H1 (cell line): Measurements from ENCODE around the gene GCNA. TPM values are rescaled to one million over a fixed set of nuclear protein-coding genes. Genes with fewer than 3 reads are reported as not detected.
"Not testable (repeated sequence)": the region's sequence is repeated elsewhere in the genome, so short reads cannot be mapped to it uniquely, and the experiment has no call there.

Experiments used
- CTCF ChIA-PET: fragments of 300-600 bp; sonication (Branson Sonifier 250); formaldehyde crosslinking; loops from one replicate; lab custom pipeline; 2021; ENCODE audit not compliant: partially characterized antibody; lab: Charles Lee
- POLR2A ChIA-PET: fragments of 300-600 bp; sonication (Branson Sonifier 250); formaldehyde crosslinking; loops from one replicate; lab custom pipeline; 2021; ENCODE audit warnings: inconsistent platforms; ENCODE audit not compliant: partially characterized antibody; lab: Charles Lee
- DNase-seq, 2 experiments: peaks; one replicate each; pipeline versions ENCODE4 v3.0.0 to v3.0.0-alpha.2; 2010 to 2022; ENCODE audit warnings: low spot score in 2 of 2, low read depth in 1 of 2, mixed read lengths in 1 of 2
- FAIRE-seq: peaks from 2 replicates; lab custom pipeline; 2011; peaks lifted over from hg19 to GRCh38; lab: Jason Lieb, UNC
- H2AFZ ChIP-seq: 2 replicates; pipeline ENCODE4 v1.8.1; 2012; ENCODE audit warnings: low read length, inconsistent platforms
- H2AK5ac ChIP-seq: 2 replicates; pipeline ENCODE4 v1.6.1; 2013; ENCODE audit warnings: low read depth, low read length
- H2BK120ac ChIP-seq: replicated peaks from 2 replicates; pipeline ENCODE3; 2013; ENCODE audit warnings: low read depth, low read length, inconsistent platforms
- H2BK12ac ChIP-seq: 2 replicates; pipeline ENCODE4 v1.6.1; 2013; ENCODE audit warnings: low read depth, low read length
- H2BK15ac ChIP-seq: 2 replicates; pipeline ENCODE4 v1.6.1; 2013; ENCODE audit warnings: low read length
- H2BK20ac ChIP-seq: 2 replicates; pipeline ENCODE4 v1.6.1; 2013; ENCODE audit warnings: low read length
- H2BK5ac ChIP-seq: 2 replicates; pipeline ENCODE4 v1.6.1; 2013; ENCODE audit warnings: low read depth, low read length
- H3K14ac ChIP-seq: 2 replicates; pipeline ENCODE4 v1.6.1; 2013; ENCODE audit warnings: inconsistent platforms; ENCODE audit not compliant: insufficient read length
- H3K18ac ChIP-seq: 2 replicates; pipeline ENCODE4 v1.6.1; 2013; ENCODE audit warnings: low read length; ENCODE audit errors: extremely low read depth
- H3K23ac ChIP-seq: 2 replicates; pipeline ENCODE4 v1.6.1; 2013; ENCODE audit warnings: inconsistent platforms; ENCODE audit not compliant: insufficient read length
- H3K23me2 ChIP-seq: 2 replicates; pipeline ENCODE4 v1.6.1; 2013; ENCODE audit warnings: low read depth, low read length
- H3K27ac ChIP-seq: 2 replicates; pipeline ENCODE4 v1.6.1; 2011; ENCODE audit warnings: low read depth, low read length, inconsistent platforms
- H3K27me3 ChIP-seq, 4 experiments: replicated peaks in 1 of 4; 1 replicate in 1 of 4; 2 replicates in 3 of 4; pipeline versions ENCODE4 v1.6.1 to v1.8.1; 2011 to 2013; ENCODE audit warnings: low read length in 3 of 4, mild to moderate bottlenecking in 3 of 4, inconsistent platforms in 2 of 4, mixed read lengths in 2 of 4, moderate library complexity in 1 of 4; ENCODE audit not compliant: control insufficient read depth in 3 of 4, insufficient read depth in 3 of 4; ENCODE audit errors: extremely low read depth in 1 of 4
- H3K36me3 ChIP-seq, 4 experiments: 2 replicates each; pipeline versions ENCODE4 v1.6.1 to v1.8.1; 2011 to 2013; ENCODE audit warnings: mild to moderate bottlenecking in 4 of 4, low read length in 3 of 4, moderate library complexity in 2 of 4, control low read depth in 1 of 4, inconsistent platforms in 1 of 4; ENCODE audit not compliant: insufficient read depth in 4 of 4, control insufficient read depth in 2 of 4
- H3K4ac ChIP-seq: replicated peaks from 2 replicates; pipeline ENCODE3; 2013; ENCODE audit warnings: low read length, low read depth, mixed read lengths, inconsistent platforms; ENCODE audit not compliant: insufficient read length
- H3K4me1 ChIP-seq, 4 experiments: replicated peaks in 1 of 4; 1 replicate in 1 of 4; 2 replicates in 3 of 4; pipeline versions ENCODE4 v1.6.1 to v1.8.1; 2011 to 2013; ENCODE audit warnings: low read length in 3 of 4, inconsistent platforms in 2 of 4, mixed read lengths in 1 of 4; ENCODE audit not compliant: insufficient read depth in 4 of 4, control insufficient read depth in 3 of 4
- H3K4me2 ChIP-seq, 2 experiments: 2 replicates each; pipeline versions ENCODE4 v1.6.1 to v1.8.1; 2011 to 2013; ENCODE audit warnings: low read depth in 2 of 2, low read length in 2 of 2, control low read depth in 1 of 2, inconsistent platforms in 1 of 2, mild to moderate bottlenecking in 1 of 2; ENCODE audit not compliant: insufficient read depth in 1 of 2
- H3K4me3 ChIP-seq, 4 experiments: fragments of 200-600, 300-600 bp in 1 of 4; sonication (generic), shearing (Covaris generic), sonication (Bioruptor Twin) in 1 of 4; 2 replicates each; pipeline versions ENCODE4 v1.5.1 to v1.8.1; 2011 to 2016; ENCODE audit warnings: low read length in 4 of 4, low read depth in 3 of 4, control low read depth in 2 of 4, inconsistent platforms in 2 of 4, mild to moderate bottlenecking in 2 of 4, mixed read lengths in 1 of 4, moderate library complexity in 1 of 4; ENCODE audit not compliant: insufficient read depth in 2 of 4; ENCODE audit errors: extremely low read depth in 1 of 4
- H3K56ac ChIP-seq: replicated peaks from 2 replicates; pipeline ENCODE3; 2013; ENCODE audit warnings: low read depth, mild to moderate bottlenecking, mixed read lengths, low read length, inconsistent platforms; ENCODE audit not compliant: insufficient read length
- H3K79me1 ChIP-seq: 2 replicates; pipeline ENCODE4 v1.6.1; 2013; ENCODE audit warnings: low read depth, low read length, control low read depth
- H3K79me2 ChIP-seq, 2 experiments: 2 replicates each; pipeline versions ENCODE4 v1.6.1 to v1.8.1; 2012 to 2013; ENCODE audit warnings: low read length in 2 of 2, mild to moderate bottlenecking in 2 of 2, inconsistent platforms in 1 of 2; ENCODE audit not compliant: insufficient read depth in 2 of 2, control insufficient read depth in 1 of 2
- H3K9ac ChIP-seq, 4 experiments: replicated peaks in 1 of 4; 1 replicate in 1 of 4; 2 replicates in 3 of 4; pipeline versions ENCODE4 v1.6.1 to v1.8.1; 2011 to 2013; ENCODE audit warnings: low read depth in 3 of 4, low read length in 3 of 4, control low read depth in 2 of 4, mild to moderate bottlenecking in 2 of 4, moderate library complexity in 2 of 4, inconsistent platforms in 1 of 4; ENCODE audit errors: extremely low read depth in 1 of 4
- H3K9me3 ChIP-seq, 2 experiments: 2 replicates each; pipeline versions ENCODE4 v1.6.1 to v1.8.1; 2012 to 2013; ENCODE audit warnings: mild to moderate bottlenecking in 2 of 2, moderate library complexity in 2 of 2, control low read depth in 1 of 2, inconsistent platforms in 1 of 2, low read depth in 1 of 2, low read length in 1 of 2, mixed read lengths in 1 of 2; ENCODE audit not compliant: insufficient read depth in 2 of 2
- H4K20me1 ChIP-seq, 2 experiments: replicated peaks in 1 of 2; 2 replicates each; pipeline versions ENCODE3 to v1.8.1; 2011 to 2013; ENCODE audit warnings: inconsistent platforms in 2 of 2, low read length in 2 of 2, mild to moderate bottlenecking in 1 of 2; ENCODE audit not compliant: insufficient read depth in 2 of 2, control insufficient read depth in 1 of 2
- H4K5ac ChIP-seq: 2 replicates; pipeline ENCODE4 v1.6.1; 2013; ENCODE audit warnings: low read length, low read depth, mixed read lengths, inconsistent platforms; ENCODE audit not compliant: insufficient read length
- H4K8ac ChIP-seq: 2 replicates; pipeline ENCODE4 v1.8.0; 2013; ENCODE audit warnings: mild to moderate bottlenecking, moderate library complexity, low read length, inconsistent platforms; ENCODE audit not compliant: insufficient read depth; ENCODE audit errors: extremely low read depth
- H4K91ac ChIP-seq: replicated peaks from 2 replicates; pipeline ENCODE3; 2013; ENCODE audit warnings: low read length, mixed read lengths, inconsistent platforms; ENCODE audit not compliant: insufficient read length
- WGBS, 2 experiments: shearing (Covaris generic) in 1 of 2; methylation state at CpG; one replicate each; pipeline versions ENCODE4 v1.1.6 to v1.1.7; 2013 to 2015; ENCODE audit warnings: low lambda C conversion rate in 2 of 2, mixed read lengths in 2 of 2, inconsistent platforms in 1 of 2, low coverage in 1 of 2, missing lambda C conversion rate in 1 of 2; ENCODE audit not compliant: insufficient replicate concordance in 2 of 2, insufficient coverage in 1 of 2, insufficient read length in 1 of 2; ENCODE audit errors: extremely low coverage in 1 of 2, missing lambda C conversion rate in 1 of 2; 5-methylcytosine and 5-hydroxymethylcytosine counted together
- polyA plus RNA-seq, 7 experiments: library from polyadenylated mRNA; depleted of rRNA in 3 of 7; stranded (reverse) in 5 of 7; unstranded in 2 of 7; fragments of >200 nt in 5 of 7; fragments of 200-250 nt in 2 of 7; gene quantifications; 1 replicate in 5 of 7; 2 replicates in 1 of 7; 4 replicates in 1 of 7; pipeline versions ENCODE4 v1.2.1 to v1.2.3, GENCODE V29; 2011 to 2013; ENCODE audit warnings: missing spikeins in 2 of 7, mixed read lengths in 2 of 7
- total RNA-seq: library from RNA; stranded (reverse); fragmentation: NEBNext Ultra II Directional; extraction: Animal tissue kit (Norgen Biotek cat#: 25700); gene quantifications from 2 replicates; pipeline ENCODE4 v1.2.1, GENCODE V29; 2021

GCNA gene
- total and polyA plus RNA-seq, 2 of the 8 experiments (the other 6 are each of a cell fraction or from before 2014, with no cell fraction given) = 0.41 to 0.95 TPM

DNA sequence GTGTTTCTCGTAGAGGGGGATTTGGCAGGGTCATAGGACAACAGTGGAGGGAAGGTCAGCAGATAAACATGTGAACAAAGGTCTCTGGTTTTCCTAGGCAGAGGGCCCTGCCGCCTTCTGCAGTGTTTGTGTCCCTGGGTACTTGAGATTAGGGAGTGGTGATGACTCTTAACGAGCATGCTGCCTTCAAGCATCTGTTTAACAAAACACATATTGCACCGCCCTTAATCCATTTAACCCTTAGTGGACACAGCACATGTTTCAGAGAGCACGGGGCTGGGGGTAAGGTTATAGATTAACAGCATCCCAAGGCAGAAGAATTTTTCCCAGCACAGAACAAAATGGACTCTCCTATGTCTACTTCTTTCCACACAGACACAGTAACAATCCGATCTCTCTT lies 66.2 kb downstream of the GCNA start:
- H2BK15ac ChIP-seq, H4K5ac ChIP-seq, H2BK120ac ChIP-seq, H3K56ac ChIP-seq, CTCF ChIA-PET, H3K23me2 ChIP-seq, H3K9ac ChIP-seq, H3K79me2 ChIP-seq, FAIRE-seq, H3K9me3 ChIP-seq, H3K4me2 ChIP-seq, H4K20me1 ChIP-seq, H3K18ac ChIP-seq, H2BK5ac ChIP-seq, H2BK20ac ChIP-seq, H3K23ac ChIP-seq, H2AK5ac ChIP-seq, H2AFZ ChIP-seq, H3K36me3 ChIP-seq, H3K4ac ChIP-seq, H3K79me1 ChIP-seq, H3K27me3 ChIP-seq, H4K8ac ChIP-seq, POLR2A ChIA-PET, H3K4me3 ChIP-seq, H4K91ac ChIP-seq, H3K14ac ChIP-seq, H2BK12ac ChIP-seq, DNase-seq, H3K4me1 ChIP-seq, H3K27ac ChIP-seq: not testable (repeated sequence)
- WGBS, 2 experiments = 92% methylated on average over 4 of the region's 6 CpGs; no CpG with 5 or more reads in 1 of the 2 experiments
